Activated naive CD8-positive, alpha-beta T cell treated with anti-CD3 and anti-CD28 coated beads for 36 hours (primary cell): ENCODE data around the gene SMG5. TPM values are rescaled to one million over a fixed set of nuclear protein-coding genes. Genes with fewer than 3 reads are reported as not detected.

Experiments used
- total RNA-seq, 2 experiments: library from RNA; stranded (reverse); gene quantifications; one replicate each; pipeline ENCODE4 v1.2.3, GENCODE V29; 2021

The SMG5 gene
- total RNA-seq, 2 experiments from 2014 or later = 90.7 to 92.0 TPM

Other genes with a start within 250 kb of the SMG5 start
- gene UBQLN4, start 229.0 kb downstream of the SMG5 start, total RNA-seq = 10 to 100 TPM; 42.6 to 47.1 TPM
- gene LAMTOR2, start 228.0 kb downstream of the SMG5 start, total RNA-seq = 10 to 100 TPM; 45.9 to 49.1 TPM
- under 1 TPM; 0.64 to 0.99 TPM for gene RAB25, start 221.7 kb downstream of the SMG5 start, total RNA-seq
- gene MEX3A, start 200.4 kb downstream of the SMG5 start, total RNA-seq = under 1 TPM; 0.34 to 0.35 TPM
- gene LMNA, start 168.1 kb downstream of the SMG5 start, total RNA-seq = 10 to 100 TPM; 32.3 to 37.8 TPM
- 10 to 100 TPM; 13.2 to 16.1 TPM for gene SEMA4A, start 129.2 kb downstream of the SMG5 start, total RNA-seq
- gene SLC25A44, start 88.7 kb downstream of the SMG5 start, total RNA-seq = 10 to 100 TPM; 55.0 to 60.7 TPM
- 10 to 100 TPM; 83.4 to 87.3 TPM for gene PMF1, start 69.8 kb downstream of the SMG5 start, total RNA-seq
- gene BGLAP, start 40.6 kb downstream of the SMG5 start, total RNA-seq = 1 to 10 TPM; 1.6 to 2.2 TPM
- gene PAQR6, start 34.8 kb downstream of the SMG5 start, total RNA-seq = 1 to 10 TPM; 4.4 to 4.9 TPM
- 1 to 10 TPM; 7.3 to 7.8 TPM for gene TMEM79, start 1.5 kb upstream of the SMG5 start, total RNA-seq
- 10 to 100 TPM; 17.0 to 20.5 TPM for gene GLMP, start 12.9 kb upstream of the SMG5 start, total RNA-seq
- not detected for gene VHLL, start 16.5 kb upstream of the SMG5 start, total RNA-seq
- 100 to 1,000 TPM; 497 to 499 TPM for gene CCT3, start 55.5 kb upstream of the SMG5 start, total RNA-seq
- not detected for gene TSACC, start 55.7 kb upstream of the SMG5 start, total RNA-seq
- not detected for gene RHBG, start 86.4 kb upstream of the SMG5 start, total RNA-seq
- 10 to 100 TPM; 25.7 to 27.8 TPM for gene MEF2D, start 217.9 kb upstream of the SMG5 start, total RNA-seq